AG04450 (cell line): ENCODE data around the gene FOXC2. TPM values are rescaled to one million over a fixed set of nuclear protein-coding genes. Genes with fewer than 3 reads are reported as not detected.

Source experiments
- CTCF ChIA-PET: fragments of 300-600, 350-600 bp; formaldehyde crosslinking; extraction: SDS; loops from one replicate; lab custom pipeline; 2022; ENCODE audit warnings: antibody characterized with exemption, inconsistent platforms; lab: Charles Lee
- POLR2A ChIA-PET: fragments of 350-600 bp; formaldehyde crosslinking; extraction: SDS; loops from one replicate; lab custom pipeline; 2021; ENCODE audit warnings: antibody characterized with exemption, inconsistent platforms; lab: Yijun Ruan, JAX
- DNase-seq: peaks from one replicate; pipeline ENCODE4 v3.0.0-alpha.2; 2011; ENCODE audit warnings: low read depth, low spot score
- H3K27ac ChIP-seq: one replicate; pipeline ENCODE4 v1.5.1; 2012; ENCODE audit warnings: low read depth, low read length, control low read depth
- H3K27me3 ChIP-seq: one replicate; pipeline ENCODE4 v1.6.0; 2012; ENCODE audit warnings: low read length; ENCODE audit not compliant: control insufficient read depth, insufficient read depth
- H3K4me3 ChIP-seq: 2 replicates; pipeline ENCODE4 v1.5.1; 2011; ENCODE audit warnings: mild to moderate bottlenecking, low read depth, low read length, control low read depth
- H3K9me3 ChIP-seq: 2 replicates; pipeline ENCODE4 v1.5.1; 2012; ENCODE audit warnings: low read length; ENCODE audit not compliant: control insufficient read depth, insufficient read depth
- polyA plus RNA-seq: library from polyadenylated mRNA; depleted of rRNA; stranded (reverse); fragments of >200 nt; gene quantifications from 2 replicates; pipeline ENCODE4 v1.2.3, GENCODE V29; 2011
- TF ChIP-seq, protein P1 (sequence below): IDR thresholded peaks from 2 replicates; pipeline ENCODE4 v1.5.1; 2011; ENCODE audit warnings: low read depth, low read length, control low read depth, inconsistent platforms

FOXC2 gene
- polyA plus RNA-seq, 1 experiment: 0.79 TPM

DNA sequence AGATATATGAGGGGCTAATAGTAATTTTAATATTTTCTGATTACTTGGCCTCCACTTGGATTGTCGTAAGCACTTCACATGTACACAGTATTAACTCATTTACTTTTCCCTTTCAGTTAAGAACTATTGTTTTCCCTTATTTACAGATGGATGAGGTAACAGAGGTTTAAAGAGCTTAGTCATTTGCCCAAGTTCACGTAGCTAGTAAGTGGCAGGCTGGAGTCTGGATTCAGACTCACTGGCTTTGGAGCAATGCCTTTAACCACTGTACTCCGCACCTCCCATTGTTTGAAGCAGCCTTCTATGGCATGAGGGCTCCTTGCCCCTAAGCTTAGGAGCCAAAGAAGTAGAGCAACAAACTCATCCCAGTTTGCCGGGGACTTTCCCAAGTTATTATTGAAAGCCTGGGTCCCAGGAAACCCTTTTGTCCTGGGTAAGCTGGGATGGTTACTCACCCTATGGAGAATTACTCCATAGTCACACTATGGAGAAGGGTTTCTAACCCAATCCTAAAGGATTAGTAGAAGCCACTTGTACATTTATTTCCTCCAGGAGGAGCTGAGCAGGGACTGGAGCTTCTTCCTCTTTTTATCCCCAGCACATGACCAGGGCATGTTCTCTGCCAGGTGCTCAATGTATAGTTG is 24.0 kb downstream of the FOXC2 start:
- no peak overlapping the region for H3K4me3 ChIP-seq
- no peaks in the 10 kb centered on the region for H3K9me3 ChIP-seq
- H3K27ac ChIP-seq: peak overlapping the region; percentile 87
- POLR2A ChIA-PET: interaction anchor here (0.7 to 1.4 kb wide), 5 partner anchors 9 to 334 kb away, joined by 3 to 9 read pairs (median 3); partner anchors contain the start of gene FOXL1
- TF ChIP-seq, protein P1, sequence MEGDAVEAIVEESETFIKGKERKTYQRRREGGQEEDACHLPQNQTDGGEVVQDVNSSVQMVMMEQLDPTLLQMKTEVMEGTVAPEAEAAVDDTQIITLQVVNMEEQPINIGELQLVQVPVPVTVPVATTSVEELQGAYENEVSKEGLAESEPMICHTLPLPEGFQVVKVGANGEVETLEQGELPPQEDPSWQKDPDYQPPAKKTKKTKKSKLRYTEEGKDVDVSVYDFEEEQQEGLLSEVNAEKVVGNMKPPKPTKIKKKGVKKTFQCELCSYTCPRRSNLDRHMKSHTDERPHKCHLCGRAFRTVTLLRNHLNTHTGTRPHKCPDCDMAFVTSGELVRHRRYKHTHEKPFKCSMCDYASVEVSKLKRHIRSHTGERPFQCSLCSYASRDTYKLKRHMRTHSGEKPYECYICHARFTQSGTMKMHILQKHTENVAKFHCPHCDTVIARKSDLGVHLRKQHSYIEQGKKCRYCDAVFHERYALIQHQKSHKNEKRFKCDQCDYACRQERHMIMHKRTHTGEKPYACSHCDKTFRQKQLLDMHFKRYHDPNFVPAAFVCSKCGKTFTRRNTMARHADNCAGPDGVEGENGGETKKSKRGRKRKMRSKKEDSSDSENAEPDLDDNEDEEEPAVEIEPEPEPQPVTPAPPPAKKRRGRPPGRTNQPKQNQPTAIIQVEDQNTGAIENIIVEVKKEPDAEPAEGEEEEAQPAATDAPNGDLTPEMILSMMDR: no peak
- CTCF ChIA-PET: interaction anchor here (1.0 kb wide), 1 partner anchor 472 kb away, joined by 8 read pairs; no protein-coding TSS in a partner anchor
- peak; percentile 81 for DNase-seq
- no peaks in the 10 kb centered on the region for H3K27me3 ChIP-seq

DNA sequence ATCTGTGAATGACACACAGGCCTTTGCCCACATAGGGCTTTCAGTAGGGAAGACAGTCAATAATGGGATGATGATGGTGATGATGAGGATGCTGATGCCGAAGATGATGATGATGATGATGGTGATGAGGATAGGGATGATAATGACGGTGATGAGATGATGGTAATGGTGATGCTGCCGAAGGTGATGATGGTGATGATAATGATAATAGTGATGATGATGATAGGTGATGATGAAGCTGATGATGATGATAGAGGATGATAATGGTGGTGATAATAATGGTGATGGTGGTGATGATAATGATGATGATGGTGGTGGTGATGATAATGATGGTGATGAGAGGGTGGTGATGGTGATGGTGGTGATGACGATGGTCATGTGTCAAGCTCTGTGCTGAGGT is 24.6 kb downstream of the FOXC2 start:
- CTCF ChIA-PET: interaction anchor here (1.0 kb wide), 1 partner anchor 472 kb away, joined by 8 read pairs; no protein-coding TSS in a partner anchor

DNA sequence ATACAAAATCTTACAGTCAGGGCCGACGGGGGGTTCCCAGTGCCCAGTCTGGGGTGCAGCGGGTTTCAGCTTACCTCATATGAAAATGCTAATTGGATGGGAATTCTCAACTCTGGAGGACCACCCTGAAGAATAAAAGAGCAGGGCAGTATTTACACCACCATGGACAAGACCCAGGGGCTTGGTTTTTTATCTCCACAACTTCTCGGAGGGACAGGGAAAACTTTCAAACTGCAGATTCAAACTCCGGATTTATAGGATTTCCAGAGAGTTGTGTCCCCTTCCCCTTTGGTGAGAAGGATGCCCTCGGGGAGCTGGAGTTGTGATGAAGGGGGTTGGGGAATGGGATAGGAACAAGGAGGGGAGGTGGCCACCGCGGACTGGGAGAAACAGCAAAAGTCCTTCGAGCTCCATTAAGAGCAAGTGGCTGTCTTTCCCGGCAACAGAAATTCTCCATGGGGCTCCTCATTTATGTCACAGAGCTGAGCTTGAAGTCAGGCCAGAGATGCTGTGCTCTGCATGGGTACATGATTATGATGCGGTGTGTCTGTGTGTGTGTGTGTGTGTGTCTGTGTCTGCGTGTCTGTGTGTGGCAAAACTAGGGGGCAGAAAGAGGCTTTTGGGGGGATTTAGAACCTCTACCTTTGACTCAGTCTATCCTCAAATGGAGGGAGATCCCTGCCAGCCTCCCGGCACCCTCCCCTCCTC is 27.4 kb downstream of the FOXC2 start:
- TF ChIP-seq, protein P1: no peak
- no peaks in the 10 kb centered on the region for H3K27me3 ChIP-seq
- H3K27ac ChIP-seq: no peak overlapping the region
- ChIA-PET CTCF (interaction anchor here (0.5 to 0.6 kb wide), 2 partner anchors 18 to 84 kb away, joined by 3 read pairs; no protein-coding TSS in a partner anchor), POLR2A (interaction anchor here (1.1 kb wide), 1 partner anchor 18 kb away, joined by 5 read pairs; no protein-coding TSS in a partner anchor)
- H3K4me3 ChIP-seq: no peak overlapping the region
- DNase-seq: no peak
- H3K9me3 ChIP-seq: peaks cover 4% of the 10 kb centered on the region; the same call in 1 of the 2 replicates

More for the DNA sequence above, 24.6 kb downstream of the FOXC2 start:
- POLR2A ChIA-PET: interaction anchor here (1.0 to 1.4 kb wide), 3 partner anchors 12 to 174 kb away, joined by 3 to 9 read pairs (median 4); partner anchors contain the start of gene FOXL1
- TF ChIP-seq, protein P1: no peak
- Histone ChIP-seq H3K9me3 (no peaks in the 10 kb centered on the region), H3K27ac (peak overlapping the region; percentile 87), H3K4me3 (no peak overlapping the region), H3K27me3 (no peaks in the 10 kb centered on the region)
- no peak for DNase-seq

DNA sequence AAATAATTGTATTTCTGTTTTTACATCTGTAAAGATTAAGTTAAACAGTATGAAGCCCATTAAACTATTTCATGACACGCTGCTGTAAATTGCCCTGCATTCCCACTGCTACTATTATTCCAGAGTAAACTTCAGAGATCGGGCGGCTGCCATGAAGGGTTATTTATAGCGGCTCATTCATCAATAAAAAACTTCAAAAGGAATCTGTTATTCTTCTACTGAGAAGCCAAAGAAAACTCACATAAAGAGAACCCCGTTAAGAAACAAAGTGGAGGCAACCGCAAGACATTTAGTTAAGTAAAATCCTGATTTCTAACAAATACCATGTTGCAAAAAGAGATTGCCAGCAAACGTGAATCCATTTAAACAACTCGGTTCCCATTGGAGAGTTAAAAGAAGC is 28.1 kb downstream of the FOXC2 start:
- no peak overlapping the region for H3K4me3 ChIP-seq
- no peak overlapping the region for H3K27ac ChIP-seq
- CTCF ChIA-PET: interaction anchor here (0.6 kb wide), 1 partner anchor 18 kb away, joined by 3 read pairs; no protein-coding TSS in a partner anchor
- H3K9me3 ChIP-seq: peaks cover 4% of the 10 kb centered on the region; the same call in 1 of the 2 replicates
- H3K27me3 ChIP-seq: no peaks in the 10 kb centered on the region
- TF ChIP-seq, protein P1: no peak
- POLR2A ChIA-PET: interaction anchor here (1.1 kb wide), 1 partner anchor 18 kb away, joined by 5 read pairs; no protein-coding TSS in a partner anchor
- DNase-seq: no peak
